HEK293 (cell line): ENCODE results near the gene ZNF223.

Experiments used
- CTCF ChIA-PET: fragments of 350-600 bp; formaldehyde crosslinking; extraction: SDS; loops from one replicate; lab custom pipeline; 2021; ENCODE audit warnings: antibody characterized with exemption; lab: Yijun Ruan, JAX
- POLR2A ChIA-PET: fragments of 300-600 bp; formaldehyde crosslinking; extraction: SDS; loops from one replicate; lab custom pipeline; 2020; ENCODE audit warnings: antibody characterized with exemption, inconsistent platforms; lab: Yijun Ruan, JAX
- H3K27ac ChIP-seq: fragments of 200-500 bp; sonication (Bioruptor generic); 2 replicates; pipeline ENCODE4 v1.5.1; 2014; ENCODE audit warnings: low read depth, low read length, control low read depth, inconsistent platforms; ENCODE audit errors: extremely low read depth
- H3K36me3 ChIP-seq, 2 experiments: fragments of 200-500 bp in 1 of 2; sonication (Bioruptor generic) in 1 of 2; 1 replicate in 1 of 2; 2 replicates in 1 of 2; pipeline ENCODE4 v1.5.1; 2014 to 2017; ENCODE audit warnings: inconsistent platforms in 2 of 2, low read length in 2 of 2; ENCODE audit not compliant: control insufficient read depth in 2 of 2, insufficient read depth in 1 of 2
- H3K4me1 ChIP-seq: fragments of 200-500 bp; sonication (Bioruptor generic); 2 replicates; pipeline ENCODE4 v1.5.1; 2014; ENCODE audit warnings: mild to moderate bottlenecking, low read length, inconsistent platforms; ENCODE audit not compliant: control insufficient read depth, insufficient read depth
- H3K4me3 ChIP-seq: 2 replicates; pipeline ENCODE4 v1.5.1; 2011; ENCODE audit warnings: low read depth, mild to moderate bottlenecking, control low read depth, low read length, moderate library complexity
- H3K9me3 ChIP-seq: fragments of 200-500 bp; sonication (Bioruptor generic); 2 replicates; pipeline ENCODE4 v1.5.1; 2014; ENCODE audit warnings: low read depth, low read length, inconsistent platforms; ENCODE audit not compliant: control insufficient read depth, insufficient read depth
- FEZF1 ChIP-seq: fragments of 450-650 bp; formaldehyde crosslinking; IDR thresholded peaks from 2 replicates; pipeline ENCODE4 v1.5.1; 2016; ENCODE audit warnings: missing biosample characterization, missing genetic modification characterization
- KLF10 ChIP-seq: fragments of 450-650 bp; IDR thresholded peaks from 2 replicates; pipeline ENCODE4 v1.5.1; 2018; ENCODE audit warnings: missing biosample characterization, mild to moderate bottlenecking, missing genetic modification characterization
- KLF8 ChIP-seq: fragments of 450-650 bp; formaldehyde crosslinking; IDR thresholded peaks from 2 replicates; pipeline ENCODE4 v1.5.1; 2016; ENCODE audit warnings: missing biosample characterization, missing genetic modification characterization
- KLF9 ChIP-seq: fragments of 450-650 bp; formaldehyde crosslinking; IDR thresholded peaks from 2 replicates; pipeline ENCODE4 v1.5.1; 2016; ENCODE audit warnings: missing biosample characterization, missing genetic modification characterization, low read depth
- SETDB1 ChIP-seq: IDR thresholded peaks from one replicate; pipeline ENCODE4 v1.6.1; 2017; ENCODE audit warnings: mild to moderate bottlenecking, low read length, moderate library complexity, mixed read lengths; ENCODE audit not compliant: insufficient read length
- SP3 ChIP-seq: fragments of 450-650 bp; formaldehyde crosslinking; IDR thresholded peaks from 2 replicates; pipeline ENCODE4 v1.5.1; 2016; ENCODE audit warnings: missing biosample characterization, missing genetic modification characterization
- YY2 ChIP-seq: fragments of 450-650 bp; formaldehyde crosslinking; IDR thresholded peaks from 2 replicates; pipeline ENCODE4 v1.5.1; 2016; ENCODE audit warnings: missing biosample characterization, missing genetic modification characterization
- ZBTB17 ChIP-seq: fragments of 450-650 bp; formaldehyde crosslinking; IDR thresholded peaks from 2 replicates; pipeline ENCODE4 v1.5.1; 2016; ENCODE audit warnings: missing biosample characterization, missing genetic modification characterization
- ZBTB20 ChIP-seq: fragments of 450-650 bp; formaldehyde crosslinking; IDR thresholded peaks from 2 replicates; pipeline ENCODE4 v1.5.1; 2016; ENCODE audit warnings: missing biosample characterization, missing genetic modification characterization
- ZBTB21 ChIP-seq: fragments of 450-650 bp; formaldehyde crosslinking; IDR thresholded peaks from 2 replicates; pipeline ENCODE4 v1.5.1; 2017; ENCODE audit warnings: missing biosample characterization, missing genetic modification characterization
- ZFP3 ChIP-seq: fragments of 450-650 bp; formaldehyde crosslinking; IDR thresholded peaks from 2 replicates; pipeline ENCODE4 v1.5.1; 2016; ENCODE audit warnings: low read depth, missing biosample characterization, missing genetic modification characterization
- ZIC2 ChIP-seq: fragments of 450-650 bp; formaldehyde crosslinking; IDR thresholded peaks from 2 replicates; pipeline ENCODE4 v1.5.1; 2016; ENCODE audit warnings: missing biosample characterization, missing genetic modification characterization
- ZNF24 ChIP-seq: fragments of 450-650 bp; formaldehyde crosslinking; IDR thresholded peaks from 2 replicates; pipeline ENCODE4 v1.5.1; 2016; ENCODE audit warnings: missing biosample characterization, missing genetic modification characterization
- ZNF391 ChIP-seq: fragments of 450-650 bp; formaldehyde crosslinking; IDR thresholded peaks from 2 replicates; pipeline ENCODE4 v1.5.1; 2016; ENCODE audit warnings: low read depth, missing biosample characterization, missing genetic modification characterization, borderline replicate concordance
- ZNF423 ChIP-seq: fragments of 450-650 bp; formaldehyde crosslinking; IDR thresholded peaks from 2 replicates; pipeline ENCODE4 v1.5.1; 2016; ENCODE audit warnings: missing biosample characterization, missing genetic modification characterization
- ZNF629 ChIP-seq: fragments of 450-650 bp; formaldehyde crosslinking; IDR thresholded peaks from 2 replicates; pipeline ENCODE4 v1.5.1; 2017; ENCODE audit warnings: missing biosample characterization, missing genetic modification characterization
- ZSCAN16 ChIP-seq: fragments of 450-650 bp; formaldehyde crosslinking; IDR thresholded peaks from 2 replicates; pipeline ENCODE4 v1.5.1; 2016; ENCODE audit warnings: missing biosample characterization, missing genetic modification characterization
- TF ChIP-seq, protein P1 (sequence below): fragments of 450-650 bp; formaldehyde crosslinking; IDR thresholded peaks from 2 replicates; pipeline ENCODE4 v1.5.1; 2016; ENCODE audit warnings: missing biosample characterization, missing genetic modification characterization, low read depth
- TF ChIP-seq, protein P2 (sequence below): fragments of 450-650 bp; formaldehyde crosslinking; IDR thresholded peaks from 2 replicates; pipeline ENCODE4 v1.5.1; 2017; ENCODE audit warnings: missing biosample characterization, missing genetic modification characterization
- TF ChIP-seq, protein P3 (sequence below): fragments of 450-650 bp; formaldehyde crosslinking; conservative IDR thresholded peaks from 2 replicates; pipeline ENCODE4 v1.5.1; 2016; ENCODE audit warnings: low read depth, missing biosample characterization, missing genetic modification characterization
- TF ChIP-seq, protein P4 (sequence below): fragments of 450-650 bp; formaldehyde crosslinking; IDR thresholded peaks from 2 replicates; pipeline ENCODE4 v1.5.1; 2017; ENCODE audit warnings: missing biosample characterization, mild to moderate bottlenecking, missing genetic modification characterization, moderate library complexity

Gene ZNF223

DNA sequence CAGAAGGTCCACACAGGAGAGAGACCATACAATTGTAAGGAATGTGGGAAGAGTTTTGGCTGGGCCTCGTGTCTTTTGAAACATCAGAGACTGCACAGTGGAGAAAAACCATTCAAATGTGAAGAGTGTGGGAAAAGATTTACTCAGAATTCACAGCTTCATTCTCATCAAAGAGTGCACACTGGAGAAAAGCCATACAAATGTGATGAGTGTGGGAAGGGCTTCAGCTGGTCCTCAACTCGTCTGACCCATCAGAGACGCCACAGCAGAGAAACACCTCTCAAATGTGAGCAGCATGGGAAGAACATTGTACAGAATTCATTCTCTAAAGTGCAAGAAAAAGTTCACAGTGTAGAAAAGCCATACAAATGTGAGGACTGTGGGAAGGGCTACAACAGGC is 55.9 kb downstream of the ZNF223 start:
- no peak overlapping the region for H3K4me3 ChIP-seq
- CTCF ChIA-PET, result interaction anchor here (0.6 kb wide), 1 partner anchor 29 kb away, joined by 3 read pairs; no protein-coding TSS in a partner anchor
- H3K9me3 ChIP-seq, result peaks cover 58% of the 10 kb centered on the region
- no peak for TF ChIP-seq ZFP3 (tag by site-specific recombination)
- peak; percentile 81 for TF ChIP-seq SETDB1
- peaks cover 61 to 84% of the 10 kb centered on the region in 2 experiments for H3K36me3 ChIP-seq
- no peak overlapping the region for H3K27ac ChIP-seq
- H3K4me1 ChIP-seq, result peaks cover 7% of the 10 kb centered on the region
- POLR2A ChIA-PET, result interaction anchor here (1.4 kb wide), 1 partner anchor 14 kb away, joined by 5 read pairs; the partner anchor contains the start of gene ZNF224

DNA sequence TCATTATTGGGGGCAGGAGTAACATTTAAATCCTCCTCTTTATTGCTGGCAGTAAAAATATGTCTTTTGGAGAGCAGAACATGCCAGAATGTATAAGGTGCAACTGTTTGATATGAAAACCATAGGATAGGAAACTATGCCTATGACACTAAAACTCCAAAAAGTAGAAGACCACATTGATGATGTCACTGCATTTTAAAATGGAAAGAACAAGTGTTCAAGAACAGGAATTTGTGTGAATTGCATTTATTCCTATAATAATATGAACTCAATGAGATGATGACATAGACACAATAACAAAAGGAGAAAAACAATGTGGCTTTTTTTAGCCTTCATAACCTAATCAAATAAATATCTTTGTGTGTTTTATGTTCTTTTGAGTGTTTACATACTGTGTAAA is 57.6 kb downstream of the ZNF223 start:
- Histone ChIP-seq H3K4me1 (peaks cover 11% of the 10 kb centered on the region), H3K4me3 (no peak overlapping the region), H3K9me3 (peaks cover 55% of the 10 kb centered on the region), H3K27ac (no peak overlapping the region), H3K36me3 (peaks cover 44 to 67% of the 10 kb centered on the region in 2 experiments)
- CTCF ChIA-PET, result interaction anchor here (0.7 kb wide), 2 partner anchors 169 to 343 kb away, joined by 3 read pairs; no protein-coding TSS in a partner anchor
- TF ChIP-seq ZBTB21 (tag by site-specific recombination) (peak; percentile 49; the same call in 1 of the 2 replicates), KLF10 (tag by site-specific recombination) (no peak), ZNF629 (tag by site-specific recombination) (peak; percentile 45; the same call in 1 of the 2 replicates), YY2 (tag by site-specific recombination) (no peak)
- TF ChIP-seq, protein P1, sequence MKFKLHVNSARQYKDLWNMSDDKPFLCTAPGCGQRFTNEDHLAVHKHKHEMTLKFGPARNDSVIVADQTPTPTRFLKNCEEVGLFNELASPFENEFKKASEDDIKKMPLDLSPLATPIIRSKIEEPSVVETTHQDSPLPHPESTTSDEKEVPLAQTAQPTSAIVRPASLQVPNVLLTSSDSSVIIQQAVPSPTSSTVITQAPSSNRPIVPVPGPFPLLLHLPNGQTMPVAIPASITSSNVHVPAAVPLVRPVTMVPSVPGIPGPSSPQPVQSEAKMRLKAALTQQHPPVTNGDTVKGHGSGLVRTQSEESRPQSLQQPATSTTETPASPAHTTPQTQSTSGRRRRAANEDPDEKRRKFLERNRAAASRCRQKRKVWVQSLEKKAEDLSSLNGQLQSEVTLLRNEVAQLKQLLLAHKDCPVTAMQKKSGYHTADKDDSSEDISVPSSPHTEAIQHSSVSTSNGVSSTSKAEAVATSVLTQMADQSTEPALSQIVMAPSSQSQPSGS (tag by site-specific recombination), result peak; percentile 91
- POLR2A ChIA-PET, result interaction anchor here (0.6 kb wide), 1 partner anchor 13 kb away, joined by 3 read pairs; no protein-coding TSS in a partner anchor

DNA sequence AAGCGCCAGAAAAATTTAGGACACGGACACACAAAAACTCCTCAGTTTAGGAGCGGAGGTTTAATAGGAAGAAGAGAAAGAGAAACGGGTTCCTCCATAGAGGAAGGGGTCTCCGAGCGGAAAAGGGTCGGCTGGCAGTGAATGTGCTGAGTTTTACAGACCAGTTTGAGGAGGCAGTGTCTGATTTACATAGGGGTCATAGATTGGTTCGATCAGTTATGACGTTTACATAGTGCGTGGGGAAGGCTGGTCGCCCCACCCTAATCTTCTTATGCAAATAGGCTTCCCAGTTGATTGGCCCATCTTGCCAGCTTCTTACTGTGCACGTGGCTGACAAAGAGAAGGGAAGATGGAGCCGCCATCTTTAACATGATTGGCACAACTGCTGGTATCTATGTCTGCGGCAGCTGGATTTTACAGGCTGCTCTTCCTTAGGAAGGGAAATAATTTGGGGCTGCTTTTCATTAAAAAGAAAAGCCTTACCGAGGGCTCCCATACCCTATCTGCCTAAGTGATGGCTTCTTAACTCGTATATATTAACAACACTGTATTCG is 60.2 kb downstream of the ZNF223 start:
- peaks cover 34 to 64% of the 10 kb centered on the region in 2 experiments for H3K36me3 ChIP-seq
- ChIA-PET CTCF (interaction anchor here (0.9 to 1.3 kb wide), 2 partner anchors 9 to 26 kb away, joined by 3 to 5 read pairs; no protein-coding TSS in a partner anchor), POLR2A (interaction anchor here (0.6 to 3.5 kb wide), 8 partner anchors 17 to 495 kb away, joined by 3 to 33 read pairs (median 6); partner anchors contain the start of genes ZNF221, ZNF223, ZNF224 and ZNF226)
- H3K27ac ChIP-seq, result peak overlapping the region; percentile 44
- peaks cover 14% of the 10 kb centered on the region for H3K4me1 ChIP-seq
- H3K4me3 ChIP-seq, result peak overlapping the region; percentile 59
- H3K9me3 ChIP-seq, result peaks cover 39% of the 10 kb centered on the region
- TF ChIP-seq, protein P2, sequence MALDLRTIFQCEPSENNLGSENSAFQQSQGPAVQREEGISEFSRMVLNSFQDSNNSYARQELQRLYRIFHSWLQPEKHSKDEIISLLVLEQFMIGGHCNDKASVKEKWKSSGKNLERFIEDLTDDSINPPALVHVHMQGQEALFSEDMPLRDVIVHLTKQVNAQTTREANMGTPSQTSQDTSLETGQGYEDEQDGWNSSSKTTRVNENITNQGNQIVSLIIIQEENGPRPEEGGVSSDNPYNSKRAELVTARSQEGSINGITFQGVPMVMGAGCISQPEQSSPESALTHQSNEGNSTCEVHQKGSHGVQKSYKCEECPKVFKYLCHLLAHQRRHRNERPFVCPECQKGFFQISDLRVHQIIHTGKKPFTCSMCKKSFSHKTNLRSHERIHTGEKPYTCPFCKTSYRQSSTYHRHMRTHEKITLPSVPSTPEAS, result no peak
- TF ChIP-seq, protein P3, sequence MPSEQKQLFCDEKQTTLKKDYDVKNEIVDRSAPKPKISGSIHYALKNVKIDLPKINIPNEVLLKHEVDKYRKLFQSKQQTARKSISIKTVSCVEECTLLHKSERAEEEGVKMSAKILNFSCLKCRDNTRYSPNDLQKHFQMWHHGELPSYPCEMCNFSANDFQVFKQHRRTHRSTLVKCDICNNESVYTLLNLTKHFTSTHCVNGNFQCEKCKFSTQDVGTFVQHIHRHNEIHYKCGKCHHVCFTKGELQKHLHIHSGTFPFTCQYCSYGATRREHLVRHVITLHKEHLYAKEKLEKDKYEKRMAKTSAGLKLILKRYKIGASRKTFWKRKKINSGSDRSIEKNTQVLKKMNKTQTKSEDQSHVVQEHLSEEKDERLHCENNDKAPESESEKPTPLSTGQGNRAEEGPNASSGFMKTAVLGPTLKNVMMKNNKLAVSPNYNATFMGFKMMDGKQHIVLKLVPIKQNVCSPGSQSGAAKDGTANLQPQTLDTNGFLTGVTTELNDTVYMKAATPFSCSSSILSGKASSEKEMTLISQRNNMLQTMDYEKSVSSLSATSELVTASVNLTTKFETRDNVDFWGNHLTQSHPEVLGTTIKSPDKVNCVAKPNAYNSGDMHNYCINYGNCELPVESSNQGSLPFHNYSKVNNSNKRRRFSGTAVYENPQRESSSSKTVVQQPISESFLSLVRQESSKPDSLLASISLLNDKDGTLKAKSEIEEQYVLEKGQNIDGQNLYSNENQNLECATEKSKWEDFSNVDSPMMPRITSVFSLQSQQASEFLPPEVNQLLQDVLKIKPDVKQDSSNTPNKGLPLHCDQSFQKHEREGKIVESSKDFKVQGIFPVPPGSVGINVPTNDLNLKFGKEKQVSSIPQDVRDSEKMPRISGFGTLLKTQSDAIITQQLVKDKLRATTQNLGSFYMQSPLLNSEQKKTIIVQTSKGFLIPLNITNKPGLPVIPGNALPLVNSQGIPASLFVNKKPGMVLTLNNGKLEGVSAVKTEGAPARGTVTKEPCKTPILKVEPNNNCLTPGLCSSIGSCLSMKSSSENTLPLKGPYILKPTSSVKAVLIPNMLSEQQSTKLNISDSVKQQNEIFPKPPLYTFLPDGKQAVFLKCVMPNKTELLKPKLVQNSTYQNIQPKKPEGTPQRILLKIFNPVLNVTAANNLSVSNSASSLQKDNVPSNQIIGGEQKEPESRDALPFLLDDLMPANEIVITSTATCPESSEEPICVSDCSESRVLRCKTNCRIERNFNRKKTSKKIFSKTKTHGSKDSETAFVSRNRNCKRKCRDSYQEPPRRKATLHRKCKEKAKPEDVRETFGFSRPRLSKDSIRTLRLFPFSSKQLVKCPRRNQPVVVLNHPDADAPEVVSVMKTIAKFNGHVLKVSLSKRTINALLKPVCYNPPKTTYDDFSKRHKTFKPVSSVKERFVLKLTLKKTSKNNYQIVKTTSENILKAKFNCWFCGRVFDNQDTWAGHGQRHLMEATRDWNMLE (tag by site-specific recombination), result 0 out of 2 replicates have a peak, but pooled peaks have one; percentile 42
- TF ChIP-seq KLF10 (tag by site-specific recombination) (peak; percentile 36; the same call in 1 of the 2 replicates), ZNF423 (tag by site-specific recombination) (no peak), ZSCAN16 (tag by site-specific recombination) (no peak), ZBTB17 (tag by site-specific recombination) (peak; percentile 88), ZNF24 (tag by site-specific recombination) (no peak; the same call in 1 of the 2 replicates), ZIC2 (tag by site-specific recombination) (no peak), KLF8 (tag by site-specific recombination) (peak; percentile 61; the same call in 1 of the 2 replicates), ZBTB21 (tag by site-specific recombination) (peak; percentile 96), ZBTB20 (tag by site-specific recombination) (no peak; the same call in 1 of the 2 replicates), FEZF1 (tag by site-specific recombination) (no peak), SP3 (tag by site-specific recombination) (peak; percentile 56; the same call in 1 of the 2 replicates), KLF9 (no peak), ZNF391 (tag by site-specific recombination) (no peak)
- TF ChIP-seq, protein P4, sequence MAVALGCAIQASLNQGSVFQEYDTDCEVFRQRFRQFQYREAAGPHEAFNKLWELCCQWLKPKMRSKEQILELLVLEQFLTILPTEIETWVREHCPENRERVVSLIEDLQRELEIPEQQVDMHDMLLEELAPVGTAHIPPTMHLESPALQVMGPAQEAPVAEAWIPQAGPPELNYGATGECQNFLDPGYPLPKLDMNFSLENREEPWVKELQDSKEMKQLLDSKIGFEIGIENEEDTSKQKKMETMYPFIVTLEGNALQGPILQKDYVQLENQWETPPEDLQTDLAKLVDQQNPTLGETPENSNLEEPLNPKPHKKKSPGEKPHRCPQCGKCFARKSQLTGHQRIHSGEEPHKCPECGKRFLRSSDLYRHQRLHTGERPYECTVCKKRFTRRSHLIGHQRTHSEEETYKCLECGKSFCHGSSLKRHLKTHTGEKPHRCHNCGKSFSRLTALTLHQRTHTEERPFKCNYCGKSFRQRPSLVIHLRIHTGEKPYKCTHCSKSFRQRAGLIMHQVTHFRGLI (tag by site-specific recombination), result no peak
